Astrocyte (in vitro differentiated cells and primary cell): Measurements from ENCODE around the gene APOC4.

ENCODE experiments used
- CTCF ChIP-seq: IDR thresholded peaks from 2 replicates; pipeline ENCODE4 v1.5.1; 2011; ENCODE audit warnings: low read depth, mild to moderate bottlenecking, inconsistent platforms, low read length, moderate library complexity; ENCODE audit not compliant: insufficient read depth
- EZH2 ChIP-seq: IDR thresholded peaks from 2 replicates; pipeline ENCODE4 v1.6.1; 2012; ENCODE audit warnings: mild to moderate bottlenecking, low read length, inconsistent platforms; ENCODE audit not compliant: insufficient read depth

- TF ChIP-seq CTCF = no peak
- no peak for TF ChIP-seq EZH2
These were observed 34.4 kb upstream of the APOC4 start for GRCh38 chr19:44907613-44908012.
